ENCODE results near the gene F10. TPM values are rescaled to one million over a fixed set of nuclear protein-coding genes. Genes with fewer than 3 reads are reported as not detected.
A peak's percentile ranks its signal among the peaks of the same experiment; 100 is the strongest.
"Not testable (repeated sequence)": the region's sequence is repeated elsewhere in the genome, so short reads cannot be mapped to it uniquely, and the experiment has no call there.

F10 gene
- total RNA-seq, 1 experiment from 2014 or later = 1.1 TPM

- DNase-seq (ENCODE audit: low read depth) = peak; percentile 51
These were observed 24.4 kb upstream of the F10 start for GRCh38 chr13:113098162-113098732.

GRCh38 chr13:113099142-113099541 lies 23.5 kb upstream of the F10 start:
- no peak for DNase-seq (ENCODE audit: low read depth)

GRCh38 chr13:113102302-113102701 lies 20.3 kb upstream of the F10 start:
- not testable (repeated sequence) for DNase-seq (ENCODE audit: low read depth)

GRCh38 chr13:113102727-113103126 lies 19.9 kb upstream of the F10 start:
- DNase-seq (ENCODE audit: low read depth) = no peak

- no peak for DNase-seq (ENCODE audit: low read depth)
These were observed 19.0 kb upstream of the F10 start for GRCh38 chr13:113103646-113104045.

- no peak for DNase-seq (ENCODE audit: low read depth)
These were observed 17.3 kb upstream of the F10 start, which contains the start of gene F7 for GRCh38 chr13:113105032-113105920. TSS of gene F7 (plus strand) at chr13:113105791. CDS start at chr13:113105842, 51 bp downstream.

GRCh38 chr13:113105921-113106452 lies 16.6 kb upstream of the F10 start:
- no peak for DNase-seq (ENCODE audit: low read depth)

- DNase-seq (ENCODE audit: low read depth) = no peak
These were observed 15.8 kb upstream of the F10 start for GRCh38 chr13:113106711-113107351.

- not testable (repeated sequence) for DNase-seq (ENCODE audit: low read depth)
These were observed 14.1 kb upstream of the F10 start for GRCh38 chr13:113108521-113108920.

- DNase-seq (ENCODE audit: low read depth) = no peak
These were observed 13.2 kb upstream of the F10 start for GRCh38 chr13:113109151-113110047.

GRCh38 chr13:113110048-113110851 lies 12.3 kb upstream of the F10 start:
- DNase-seq (ENCODE audit: low read depth) = no peak

- no peak for DNase-seq (ENCODE audit: low read depth)
These were observed 11.7 kb upstream of the F10 start for GRCh38 chr13:113110852-113111315.

- not testable (repeated sequence) for DNase-seq (ENCODE audit: low read depth)
These were observed 10.8 kb upstream of the F10 start for GRCh38 chr13:113111821-113112220.

- DNase-seq (ENCODE audit: low read depth) = not testable (repeated sequence)
These were observed 10.1 kb upstream of the F10 start for GRCh38 chr13:113112475-113112874.

GRCh38 chr13:113112893-113113845 lies 9.4 kb upstream of the F10 start:
- DNase-seq (ENCODE audit: low read depth) = no peak

- DNase-seq (ENCODE audit: low read depth) = no peak
These were observed 8.7 kb upstream of the F10 start for GRCh38 chr13:113113846-113114271.

- DNase-seq (ENCODE audit: low read depth) = no peak
These were observed 7.9 kb upstream of the F10 start for GRCh38 chr13:113114511-113115362.
